Endothelial cell of umbilical vein (primary cell): Measurements from ENCODE around the gene DGKB. TPM values are rescaled to one million over a fixed set of nuclear protein-coding genes. Genes with fewer than 3 reads are reported as not detected.

ENCODE experiments used
- BruUV-seq: library from RNA; stranded (reverse); fragments of 400-500 nt; replicated peaks from 2 replicates; lab custom pipeline; 2021; lab: Mats Ljungman, UMichigan
- CTCF ChIA-PET: fragments of 300-600, 350-600 bp; sonication (Branson Sonifier 250); formaldehyde crosslinking; loops from one replicate; lab custom pipeline; 2021; ENCODE audit warnings: antibody characterized with exemption, inconsistent platforms; lab: Charles Lee
- POLR2A ChIA-PET: fragments of 300-600, 350-600 bp; sonication (Branson Sonifier 250); formaldehyde crosslinking; loops from one replicate; lab custom pipeline; 2021; ENCODE audit warnings: antibody characterized with exemption, inconsistent platforms; lab: Charles Lee
- DNase-seq: peaks from one replicate; pipeline ENCODE4 v3.0.0-alpha.2; 2011; ENCODE audit warnings: low read depth, low spot score
- FAIRE-seq: peaks from 2 replicates; lab custom pipeline; 2011; peaks lifted over from hg19 to GRCh38; lab: Jason Lieb, UNC
- H2AFZ ChIP-seq: 2 replicates; pipeline ENCODE4 v1.6.0; 2012; ENCODE audit warnings: low read depth, low read length, control low read depth, inconsistent platforms
- H3K27ac ChIP-seq: 2 replicates; pipeline ENCODE4 v1.5.1; 2011; ENCODE audit warnings: low read depth, mild to moderate bottlenecking, control low read depth, low read length, moderate library complexity; ENCODE audit not compliant: insufficient read depth
- H3K27me3 ChIP-seq, 2 experiments: 2 replicates each; pipeline versions ENCODE4 v1.6.0 to v1.6.1; 2011; ENCODE audit warnings: low read length in 2 of 2, mixed read lengths in 1 of 2; ENCODE audit not compliant: control insufficient read depth in 2 of 2, insufficient read depth in 2 of 2
- H3K36me3 ChIP-seq, 2 experiments: 2 replicates in 1 of 2; 3 replicates in 1 of 2; pipeline ENCODE4 v1.5.1; 2011; ENCODE audit warnings: low read length in 2 of 2, mild to moderate bottlenecking in 1 of 2, moderate library complexity in 1 of 2; ENCODE audit not compliant: control insufficient read depth in 2 of 2, insufficient read depth in 2 of 2; ENCODE audit errors: extremely low read depth in 1 of 2
- H3K4me1 ChIP-seq: 3 replicates; pipeline ENCODE4 v1.5.1; 2011; ENCODE audit warnings: mild to moderate bottlenecking, low read length; ENCODE audit not compliant: control insufficient read depth, insufficient read depth; ENCODE audit errors: extremely low read depth
- H3K4me2 ChIP-seq: 2 replicates; pipeline ENCODE4 v1.6.1; 2011; ENCODE audit warnings: low read length, control low read depth, mixed read lengths; ENCODE audit not compliant: insufficient read depth
- H3K4me3 ChIP-seq, 3 experiments: fragments of 200-600 bp in 1 of 3; sonication (generic), shearing (Covaris generic) in 1 of 3; replicated peaks in 1 of 3; 2 replicates each; pipeline ENCODE4 v1.5.1; 2011 to 2016; ENCODE audit warnings: control low read depth in 3 of 3, low read length in 3 of 3, mild to moderate bottlenecking in 2 of 3, inconsistent platforms in 1 of 3, low read depth in 1 of 3, moderate library complexity in 1 of 3; ENCODE audit not compliant: insufficient read depth in 1 of 3
- H3K79me2 ChIP-seq: 2 replicates; pipeline ENCODE4 v1.6.0; 2012; ENCODE audit warnings: low read length, inconsistent platforms; ENCODE audit not compliant: control insufficient read depth, insufficient read depth
- H3K9ac ChIP-seq: replicated peaks from 2 replicates; pipeline ENCODE3; 2011; ENCODE audit warnings: low read length, control low read depth; ENCODE audit not compliant: insufficient read depth; ENCODE audit errors: extremely low read depth
- H3K9me1 ChIP-seq: replicated peaks from 3 replicates; pipeline ENCODE4 v1.6.0; 2011; ENCODE audit warnings: mild to moderate bottlenecking, low read length; ENCODE audit not compliant: control insufficient read depth, insufficient read depth; ENCODE audit errors: extremely low read depth
- H3K9me3 ChIP-seq: replicated peaks from 2 replicates; pipeline ENCODE4 v1.5.1; 2012; ENCODE audit warnings: low read length, inconsistent platforms; ENCODE audit not compliant: control insufficient read depth, insufficient read depth
- H4K20me1 ChIP-seq: replicated peaks from 2 replicates; pipeline ENCODE3; 2011; ENCODE audit warnings: mild to moderate bottlenecking, low read length; ENCODE audit not compliant: control insufficient read depth, insufficient read depth; ENCODE audit errors: extremely low read depth
- CTCF ChIP-seq, 2 donors: IDR thresholded peaks; 1 replicate in 1 of 2; 2 replicates in 1 of 2; pipeline ENCODE4 v1.5.1; 2011; ENCODE audit warnings: low read length in 2 of 2, mild to moderate bottlenecking in 2 of 2, moderate library complexity in 2 of 2, control low read depth in 1 of 2, inconsistent platforms in 1 of 2, low read depth in 1 of 2; ENCODE audit not compliant: insufficient read depth in 1 of 2; ENCODE audit errors: extremely low read depth in 1 of 2
- EZH2 ChIP-seq: IDR thresholded peaks from 2 replicates; pipeline ENCODE4 v1.6.1; 2012; ENCODE audit warnings: borderline replicate concordance, low read depth, mild to moderate bottlenecking, moderate library complexity, low read length, inconsistent platforms; ENCODE audit not compliant: severe bottlenecking
- FOS ChIP-seq: IDR thresholded peaks from 2 replicates; pipeline ENCODE4 v1.6.1; 2011; ENCODE audit warnings: mild to moderate bottlenecking, low read length, moderate library complexity, borderline replicate concordance; ENCODE audit not compliant: insufficient read depth
- GATA2 ChIP-seq: IDR thresholded peaks from 2 replicates; pipeline ENCODE4 v1.7.0; 2011; ENCODE audit warnings: low read depth, mild to moderate bottlenecking, moderate library complexity, mixed read lengths, low read length; ENCODE audit not compliant: insufficient read length, insufficient read depth
- JUN ChIP-seq: IDR thresholded peaks from 2 replicates; pipeline ENCODE4 v1.6.1; 2011; ENCODE audit warnings: borderline replicate concordance, low read depth; ENCODE audit not compliant: insufficient read length, insufficient read depth
- MAX ChIP-seq: IDR thresholded peaks from 2 replicates; pipeline ENCODE4 v1.6.1; 2011; ENCODE audit not compliant: insufficient read depth, insufficient read length
- MYC ChIP-seq: IDR thresholded peaks from one replicate; pipeline ENCODE4 v1.6.1; 2011; ENCODE audit warnings: mild to moderate bottlenecking, low read depth, low read length
- POLR2AphosphoS5 ChIP-seq: IDR thresholded peaks from 2 replicates; pipeline ENCODE4 v1.6.1; 2012; ENCODE audit warnings: low read depth, mild to moderate bottlenecking, control low read depth, low read length, moderate library complexity; ENCODE audit not compliant: insufficient read depth
- dilution Hi-C: fragments of 300-500 bp; cut with MboI; formaldehyde crosslinking; loops from one replicate; pipeline ENCODE4 v1.15.0; 2019; ENCODE audit warnings: low sequenced_read_pairs; ENCODE audit not compliant: extremely low pct_ligation_motif_present
- intact Hi-C: fragments of 100-400 bp; cut with micrococcal nuclease; formaldehyde crosslinking; loops from one replicate; pipeline ENCODE4 v1.10.0; 2022
- polyA plus RNA-seq, 4 experiments: library from polyadenylated mRNA; depleted of rRNA in 3 of 4; stranded (reverse) in 3 of 4; unstranded in 1 of 4; fragments of >200 nt; gene quantifications; 2 replicates each; pipeline versions ENCODE4 v1.2.1 to v1.2.3, GENCODE V29; 2011 to 2012; ENCODE audit warnings: missing spikeins in 1 of 4
- total RNA-seq: library from RNA; stranded (reverse); gene quantifications from 2 replicates; pipeline ENCODE4 v1.2.3, GENCODE V29; 2021

The DGKB gene
- total and polyA plus RNA-seq, 2 donors (not counting 3 experiments of a cell fraction or from before 2014, with no cell fraction given), result not detected

GRCh38 chr7:14226126-14226525, 676.4 kb downstream of the DGKB start:
- dilution Hi-C loops (no loop called here), intact Hi-C loops (no loop called here)
- Histone ChIP-seq H3K27ac (no peak overlapping the region), H3K36me3 (no peaks in the 10 kb centered on the region), H3K79me2 (no peaks in the 10 kb centered on the region), H3K9ac (no peak overlapping the region), H4K20me1 (no peaks in the 10 kb centered on the region), H3K4me3 (no peak overlapping the region), H2AFZ (no peak overlapping the region), H3K9me1 (no peaks in the 10 kb centered on the region), H3K9me3 (no peaks in the 10 kb centered on the region), H3K4me1 (no peaks in the 10 kb centered on the region), H3K4me2 (no peak overlapping the region), H3K27me3 (no peaks in the 10 kb centered on the region)
- ChIA-PET POLR2A (no interaction called here), CTCF (no interaction called here)
- FAIRE-seq (no peak), DNase-seq (no peak)
- no peak for TF ChIP-seq JUN
- no peak for TF ChIP-seq EZH2
- TF ChIP-seq GATA2, result no peak
- TF ChIP-seq MAX, result no peak
- TF ChIP-seq FOS, result no peak
- BruUV-seq, result no TSS peak

- no TSS peak for BruUV-seq
Measured at GRCh38 chr7:14219125-14219524, 683.4 kb downstream of the DGKB start.

More at GRCh38 chr7:14219125-14219524, 683.4 kb downstream of the DGKB start:
- no peaks in the 10 kb centered on the region for H4K20me1 ChIP-seq
- POLR2A ChIA-PET, result no interaction called here
- H3K79me2 ChIP-seq, result no peaks in the 10 kb centered on the region
- no peaks in the 10 kb centered on the region for H3K27me3 ChIP-seq
- dilution Hi-C loops, result no loop called here
- H3K9me3 ChIP-seq, result no peaks in the 10 kb centered on the region
- no peaks in the 10 kb centered on the region for H3K4me1 ChIP-seq
- FAIRE-seq, result no peak
- H3K4me3 ChIP-seq, result no peak overlapping the region
- H3K4me2 ChIP-seq, result no peak overlapping the region
- DNase-seq, result no peak
- CTCF ChIA-PET, result no interaction called here
- no peak for TF ChIP-seq FOS
- TF ChIP-seq CTCF (IDR thresholded peaks at IDR 0.05; ENCODE audit: extremely low read depth in 1 of 2, insufficient read depth in 1 of 2, low read depth in 1 of 2, low read length in 2 of 2), result no peak
- TF ChIP-seq MYC, result no peak
- no peak for TF ChIP-seq POLR2AphosphoS5
- H2AFZ ChIP-seq, result no peak overlapping the region
- intact Hi-C loops, result no loop called here
- no peaks in the 10 kb centered on the region for H3K36me3 ChIP-seq
- H3K9me1 ChIP-seq, result no peaks in the 10 kb centered on the region
- H3K27ac ChIP-seq, result no peak overlapping the region
- H3K9ac ChIP-seq, result no peak overlapping the region
